IMR-90 (cell line): Measurements from ENCODE around the gene ICAM5. TPM values are rescaled to one million over a fixed set of nuclear protein-coding genes. Genes with fewer than 3 reads are reported as not detected.

Experiments
- ATAC-seq: fragments of 200-7000 bp; cut with Tn5 transposase; 2 replicates; pipeline ENCODE4 v1.9.1; 2020; ENCODE audit warnings: low read depth, mild to moderate bottlenecking, moderate library complexity
- BruUV-seq: library from RNA; stranded (reverse); fragments of 400-500 nt; replicated peaks from 2 replicates; lab custom pipeline; 2021; lab: Mats Ljungman, UMichigan
- CTCF ChIA-PET: fragments of 300-600 bp; formaldehyde crosslinking; extraction: SDS; loops from one replicate; lab custom pipeline; 2021; ENCODE audit warnings: antibody characterized with exemption; lab: Yijun Ruan, JAX
- POLR2A ChIA-PET: fragments of 300-600 bp; sonication (Branson Sonifier 250); formaldehyde crosslinking; loops from one replicate; lab custom pipeline; 2022; ENCODE audit warnings: antibody characterized with exemption; ENCODE audit not compliant: unreplicated experiment; lab: Charles Lee
- DNase-seq: peaks from one replicate; pipeline ENCODE4 v3.0.0; 2013
- H2AFZ ChIP-seq: replicated peaks from 2 replicates; pipeline ENCODE3; 2013; ENCODE audit warnings: low read length, mild to moderate bottlenecking; ENCODE audit not compliant: poor library complexity
- H2AK5ac ChIP-seq: 2 replicates; pipeline ENCODE4 v1.6.1; 2013; ENCODE audit warnings: low read depth, low read length, inconsistent platforms
- H2AK9ac ChIP-seq: replicated peaks from 2 replicates; pipeline ENCODE3; 2013; ENCODE audit warnings: mild to moderate bottlenecking, low read depth, low read length, moderate library complexity; ENCODE audit not compliant: poor library complexity
- H2BK120ac ChIP-seq: 2 replicates; pipeline ENCODE4 v1.6.1; 2013; ENCODE audit warnings: low read depth, low read length, inconsistent platforms
- H2BK15ac ChIP-seq: 3 replicates; pipeline ENCODE4 v1.6.1; 2013; ENCODE audit warnings: low read depth, low read length, inconsistent platforms
- H2BK20ac ChIP-seq: 2 replicates; pipeline ENCODE4 v1.6.1; 2013; ENCODE audit warnings: low read depth, mild to moderate bottlenecking, inconsistent platforms, low read length, moderate library complexity
- H2BK5ac ChIP-seq: 2 replicates; pipeline ENCODE4 v1.6.1; 2013; ENCODE audit warnings: mild to moderate bottlenecking, low read depth, low read length, inconsistent platforms; ENCODE audit not compliant: poor library complexity, severe bottlenecking
- H3K14ac ChIP-seq: replicated peaks from 2 replicates; pipeline ENCODE4 v1.6.1; 2013; ENCODE audit warnings: low read depth, low read length, inconsistent platforms
- H3K18ac ChIP-seq: 2 replicates; pipeline ENCODE4 v1.6.1; 2013; ENCODE audit warnings: low read depth, low read length, control low read depth
- H3K23ac ChIP-seq: 2 replicates; pipeline ENCODE4 v1.6.1; 2013; ENCODE audit warnings: low read depth, low read length, inconsistent platforms
- H3K27ac ChIP-seq: 2 replicates; pipeline ENCODE4 v1.5.1; 2013; ENCODE audit warnings: mild to moderate bottlenecking, control low read depth, low read length; ENCODE audit not compliant: insufficient read depth
- H3K27me3 ChIP-seq: 2 replicates; pipeline ENCODE4 v1.6.1; 2013; ENCODE audit warnings: low read length; ENCODE audit not compliant: control insufficient read depth, insufficient read depth
- H3K36me3 ChIP-seq: 2 replicates; pipeline ENCODE4 v1.6.1; 2013; ENCODE audit warnings: low read length, mixed read lengths; ENCODE audit not compliant: control insufficient read depth, insufficient read depth
- H3K4ac ChIP-seq: 2 replicates; pipeline ENCODE4 v1.6.1; 2013; ENCODE audit warnings: low read depth, low read length, inconsistent platforms
- H3K4me1 ChIP-seq: 2 replicates; pipeline ENCODE4 v1.6.1; 2013; ENCODE audit warnings: low read length, mixed read lengths; ENCODE audit not compliant: control insufficient read depth, insufficient read depth
- H3K4me2 ChIP-seq: 2 replicates; pipeline ENCODE4 v1.6.1; 2013; ENCODE audit warnings: low read depth, mild to moderate bottlenecking, control low read depth, low read length, moderate library complexity
- H3K4me3 ChIP-seq: 2 replicates; pipeline ENCODE4 v1.5.1; 2013; ENCODE audit warnings: low read depth, mild to moderate bottlenecking, control low read depth, low read length, moderate library complexity; ENCODE audit not compliant: insufficient read depth
- H3K56ac ChIP-seq: 2 replicates; pipeline ENCODE4 v1.6.1; 2013; ENCODE audit warnings: low read length, inconsistent platforms; ENCODE audit not compliant: insufficient read depth; ENCODE audit errors: extremely low read depth
- H3K79me1 ChIP-seq, 2 experiments: 2 replicates each; pipeline ENCODE4 v1.6.1; 2013; ENCODE audit warnings: low read length in 2 of 2, inconsistent platforms in 1 of 2, low read depth in 1 of 2
- H3K9ac ChIP-seq: 2 replicates; pipeline ENCODE4 v1.6.1; 2013; ENCODE audit warnings: low read depth, low read length, control low read depth
- H3K9me1 ChIP-seq: 2 replicates; pipeline ENCODE4 v1.6.1; 2013; ENCODE audit warnings: low read length, inconsistent platforms; ENCODE audit not compliant: insufficient read depth
- H3K9me3 ChIP-seq: 2 replicates; pipeline ENCODE4 v1.6.1; 2013; ENCODE audit warnings: low read length; ENCODE audit not compliant: control insufficient read depth, insufficient read depth
- H4K20me1 ChIP-seq: 2 replicates; pipeline ENCODE4 v1.6.1; 2013; ENCODE audit warnings: low read length, inconsistent platforms; ENCODE audit not compliant: insufficient read depth
- H4K5ac ChIP-seq: 2 replicates; pipeline ENCODE4 v1.6.1; 2013; ENCODE audit warnings: mild to moderate bottlenecking, low read depth, low read length, control low read depth
- H4K8ac ChIP-seq, 2 experiments: 2 replicates each; pipeline ENCODE4 v1.6.1; 2013; ENCODE audit warnings: low read depth in 2 of 2, low read length in 2 of 2, control low read depth in 1 of 2, inconsistent platforms in 1 of 2
- H4K91ac ChIP-seq: 2 replicates; pipeline ENCODE4 v1.6.1; 2013; ENCODE audit warnings: low read depth, low read length, inconsistent platforms; ENCODE audit not compliant: insufficient read depth
- BHLHE40 ChIP-seq: fragments of 150-350 bp; IDR thresholded peaks from 2 replicates; pipeline ENCODE4 v1.6.1; 2016; ENCODE audit warnings: mild to moderate bottlenecking, low read depth, low read length
- MAZ ChIP-seq: IDR thresholded peaks from 2 replicates; pipeline ENCODE4 v1.6.1; 2012; ENCODE audit warnings: low read depth, mild to moderate bottlenecking, low read length, improper control_type of control experiment, moderate library complexity, borderline replicate concordance
- RAD21 ChIP-seq: IDR thresholded peaks from 2 replicates; pipeline ENCODE4 v1.6.1; 2012; ENCODE audit warnings: low read length, improper control_type of control experiment
- RFX5 ChIP-seq: IDR thresholded peaks from 2 replicates; pipeline ENCODE4 v1.8.0; 2012; ENCODE audit warnings: low read depth, mild to moderate bottlenecking, low read length, moderate library complexity
- WGBS, 2 experiments: methylation state at CpG; one replicate each; pipeline versions ENCODE4 v1.1.5 to v1.1.7; 2013; ENCODE audit warnings: missing lambda C conversion rate in 2 of 2; ENCODE audit not compliant: insufficient read length in 1 of 2; ENCODE audit errors: extremely low coverage in 2 of 2; 5-methylcytosine and 5-hydroxymethylcytosine counted together
- dilution Hi-C: fragments of 300-500 bp; cut with HindIII; formaldehyde crosslinking; loops from one replicate; pipeline ENCODE4 v1.14.3; 2018; ENCODE audit warnings: low sequenced_read_pairs; ENCODE audit not compliant: unreplicated experiment
- in situ Hi-C: fragments of 300-500 bp; cut with MboI; formaldehyde crosslinking; loops from 3 replicates; pipeline ENCODE4 v1.14.3; 2019; ENCODE audit warnings: low sequenced_read_pairs, inconsistent platforms, mixed read lengths
- intact Hi-C: fragments of 100-400 bp; cut with micrococcal nuclease; formaldehyde crosslinking; loops from 2 replicates; pipeline ENCODE4 v1.10.0; 2022
- polyA plus RNA-seq, 3 experiments: library from polyadenylated mRNA; depleted of rRNA; stranded (reverse); fragments of >200 nt; gene quantifications; 2 replicates each; pipeline ENCODE4 v1.2.3, GENCODE V29; 2012; ENCODE audit warnings: low replicate concordance in 1 of 3
- total RNA-seq: library from RNA; depleted of rRNA; stranded (reverse); fragments of >200 nt; gene quantifications from 2 replicates; pipeline ENCODE4 v1.2.3, GENCODE V29; 2012

ICAM5 gene
- total and polyA plus RNA-seq, 2 of the 4 experiments (the other 2 are of a cell fraction): 3.0 to 23.9 TPM

- H3K9me3 ChIP-seq: no peaks in the 10 kb centered on the region
- no peak within 1 kb of the TSS for H3K23ac ChIP-seq
- no peaks in the 10 kb centered on the region for H3K36me3 ChIP-seq
- H3K27me3 ChIP-seq: no peaks in the 10 kb centered on the region
- no TSS peak for BruUV-seq
- no peak within 1 kb of the TSS for H3K27ac ChIP-seq
- ChIA-PET CTCF (no interaction called here), POLR2A (no interaction called here)
- in situ Hi-C loops (no loop called here), dilution Hi-C loops (no loop called here), intact Hi-C loops (no loop called here)
- H3K18ac ChIP-seq: no peak within 1 kb of the TSS
- peak within 1 kb of the TSS; percentile 62 for H2AFZ ChIP-seq
- no peak within 1 kb of the TSS for H2BK120ac ChIP-seq
- WGBS, 2 experiments: 72% methylated on average over 6 of the region's 14 CpGs; no CpG with 5 or more reads in 1 of the 2 experiments
- no peaks in the 10 kb centered on the region for H4K20me1 ChIP-seq
- no peak within 1 kb of the TSS for H3K4me2 ChIP-seq
- ATAC-seq (no peak), DNase-seq (no peak)
- no peak within 1 kb of the TSS for H2BK15ac ChIP-seq
- H3K14ac ChIP-seq: no peak within 1 kb of the TSS
- peak within 1 kb of the TSS; percentile 78 for H2AK9ac ChIP-seq
- TF ChIP-seq RFX5 (no peak), MAZ (no peak), BHLHE40 (no peak), RAD21 (no peak)
- no peak within 1 kb of the TSS for H4K8ac ChIP-seq
- H3K56ac ChIP-seq: no peak within 1 kb of the TSS
- no peak within 1 kb of the TSS for H2AK5ac ChIP-seq
- H3K4me1 ChIP-seq: no peaks in the 10 kb centered on the region
- peaks cover 0 to 3% of the 10 kb centered on the region in 2 experiments; a peak in 2 of 4 replicates for H3K79me1 ChIP-seq
- H3K4me3 ChIP-seq: no peak within 1 kb of the TSS
- no peak within 1 kb of the TSS for H2BK5ac ChIP-seq
- no peak within 1 kb of the TSS for H3K9ac ChIP-seq
- no peaks in the 10 kb centered on the region for H3K9me1 ChIP-seq
- H2BK20ac ChIP-seq: no peak within 1 kb of the TSS
- no peak within 1 kb of the TSS for H4K5ac ChIP-seq
- no peak within 1 kb of the TSS for H3K4ac ChIP-seq
- no peak within 1 kb of the TSS for H4K91ac ChIP-seq
Observed at GRCh38 chr19:10339380-10339960, 49.7 kb downstream of the ICAM5 start, which contains the start of gene ICAM3. TSS of gene ICAM3 (minus strand) at chr19:10339624. CDS start at chr19:10339614, 10 bp downstream.
